Measurements from ENCODE around the gene TRPM3.

- TF ChIP-seq OTX1 (CRISPR knock-in tag; IDR thresholded peaks at IDR 0.05) (no peak), NCOR1 (IDR thresholded peaks at IDR 0.05) (no peak), RAD21 (CRISPR knock-in tag; conservative IDR thresholded peaks at IDR 0.05 in 1 of 2, IDR thresholded peaks at IDR 0.05 in 1 of 2) (no peak), ZNF766 (CRISPR knock-in tag; conservative IDR thresholded peaks at IDR 0.05) (no peak), ZNF140 (CRISPR knock-in tag; IDR thresholded peaks at IDR 0.05) (no peak), HMBOX1 (IDR thresholded peaks at IDR 0.05) (no peak), ZNF347 (CRISPR knock-in tag; IDR thresholded peaks at IDR 0.05; ENCODE audit: low read depth) (no peak), LARP7 (IDR thresholded peaks at IDR 0.05) (no peak), ZNF655 (CRISPR knock-in tag; IDR thresholded peaks at IDR 0.05) (no peak), ATF2 (CRISPR knock-in tag; IDR thresholded peaks at IDR 0.05) (no peak), ZBTB2 (IDR thresholded peaks at IDR 0.05) (no peak), JUN (IDR thresholded peaks at IDR 0.05; ENCODE audit: borderline replicate concordance, low read depth, low read length) (no peak), JUN (CRISPR knock-in tag; IDR thresholded peaks at IDR 0.05; ENCODE audit: borderline replicate concordance) (no peak), CREB3 (tag; conservative IDR thresholded peaks at IDR 0.05; ENCODE audit: low read depth) (no peak), TAF1 (IDR thresholded peaks at IDR 0.05; ENCODE audit: control insufficient read depth, extremely low read depth, insufficient read depth, low read length, severe bottlenecking) (no peak)
Observed at GRCh38 chr9:70641031-70641430, 480.4 kb downstream of the TRPM3 start.

All from K562 (cell line).